IMR-90 (cell line): ENCODE data around the gene PGBD4. TPM values are rescaled to one million over a fixed set of nuclear protein-coding genes. Genes with fewer than 3 reads are reported as not detected.

ENCODE experiments used
- POLR2A ChIP-seq: IDR thresholded peaks from 2 replicates; pipeline ENCODE4 v1.6.1; 2012; ENCODE audit warnings: mild to moderate bottlenecking, low read depth, low read length
- RCOR1 ChIP-seq: IDR thresholded peaks from 2 replicates; pipeline ENCODE4 v1.6.1; 2012; ENCODE audit warnings: mild to moderate bottlenecking, low read length, improper control_type of control experiment; ENCODE audit not compliant: insufficient replicate concordance
- SMC3 ChIP-seq: fragments of 150-350 bp; IDR thresholded peaks from 2 replicates; pipeline ENCODE4 v1.6.1; 2016; ENCODE audit warnings: low read depth, mild to moderate bottlenecking, antibody characterized with exemption, low read length, moderate library complexity
- polyA plus RNA-seq, 3 experiments: library from polyadenylated mRNA; depleted of rRNA; stranded (reverse); fragments of >200 nt; gene quantifications; 2 replicates each; pipeline ENCODE4 v1.2.3, GENCODE V29; 2012; ENCODE audit warnings: low replicate concordance in 1 of 3
- total RNA-seq: library from RNA; depleted of rRNA; stranded (reverse); fragments of >200 nt; gene quantifications from 2 replicates; pipeline ENCODE4 v1.2.3, GENCODE V29; 2012
- TF ChIP-seq, protein P1 (sequence below): conservative IDR thresholded peaks from 2 replicates; pipeline ENCODE4 v1.5.1; 2012; ENCODE audit warnings: mild to moderate bottlenecking, low read depth, low read length, improper control_type of control experiment

The PGBD4 gene
- total and polyA plus RNA-seq, 2 of the 4 experiments (the other 2 are of a cell fraction), result 0.89 to 1.3 TPM

- TF ChIP-seq, protein P1, sequence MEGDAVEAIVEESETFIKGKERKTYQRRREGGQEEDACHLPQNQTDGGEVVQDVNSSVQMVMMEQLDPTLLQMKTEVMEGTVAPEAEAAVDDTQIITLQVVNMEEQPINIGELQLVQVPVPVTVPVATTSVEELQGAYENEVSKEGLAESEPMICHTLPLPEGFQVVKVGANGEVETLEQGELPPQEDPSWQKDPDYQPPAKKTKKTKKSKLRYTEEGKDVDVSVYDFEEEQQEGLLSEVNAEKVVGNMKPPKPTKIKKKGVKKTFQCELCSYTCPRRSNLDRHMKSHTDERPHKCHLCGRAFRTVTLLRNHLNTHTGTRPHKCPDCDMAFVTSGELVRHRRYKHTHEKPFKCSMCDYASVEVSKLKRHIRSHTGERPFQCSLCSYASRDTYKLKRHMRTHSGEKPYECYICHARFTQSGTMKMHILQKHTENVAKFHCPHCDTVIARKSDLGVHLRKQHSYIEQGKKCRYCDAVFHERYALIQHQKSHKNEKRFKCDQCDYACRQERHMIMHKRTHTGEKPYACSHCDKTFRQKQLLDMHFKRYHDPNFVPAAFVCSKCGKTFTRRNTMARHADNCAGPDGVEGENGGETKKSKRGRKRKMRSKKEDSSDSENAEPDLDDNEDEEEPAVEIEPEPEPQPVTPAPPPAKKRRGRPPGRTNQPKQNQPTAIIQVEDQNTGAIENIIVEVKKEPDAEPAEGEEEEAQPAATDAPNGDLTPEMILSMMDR, result no peak
- peak; percentile 93 for TF ChIP-seq POLR2A
- TF ChIP-seq RCOR1, result no peak
- TF ChIP-seq SMC3, result no peak
Observed at GRCh38 chr15:34101366-34102174, at the start of gene PGBD4, which contains the start of gene EMC7 (continued).
